Liver (tissue), 9 donors: ENCODE measurements around the gene PUSL1. TPM values are rescaled to one million over a fixed set of nuclear protein-coding genes. Genes with fewer than 3 reads are reported as not detected.

Source experiments
- DNase-seq: peaks from one replicate; pipeline ENCODE4 v3.0.0-alpha.2; 2017; ENCODE audit warnings: low spot score
- H3K27ac ChIP-seq, 2 donors: one replicate each; pipeline ENCODE4 v1.7.0; 2013; ENCODE audit warnings: inconsistent platforms in 2 of 2, low read length in 2 of 2, control low read depth in 1 of 2, low read depth in 1 of 2, mild to moderate bottlenecking in 1 of 2
- H3K27me3 ChIP-seq, 4 donors: one replicate each; pipeline versions ENCODE4 v1.6.1 to v1.7.0; 2013; ENCODE audit warnings: low read length in 3 of 4, inconsistent platforms in 1 of 4, mild to moderate bottlenecking in 1 of 4, moderate library complexity in 1 of 4; ENCODE audit not compliant: control insufficient read depth in 4 of 4, insufficient read depth in 4 of 4
- H3K36me3 ChIP-seq, 4 donors: one replicate each; pipeline versions ENCODE4 v1.6.1 to v1.7.0; 2013; ENCODE audit warnings: low read length in 3 of 4, mild to moderate bottlenecking in 3 of 4, low read depth in 1 of 4, moderate library complexity in 1 of 4; ENCODE audit not compliant: control insufficient read depth in 4 of 4, insufficient read depth in 3 of 4
- H3K4me1 ChIP-seq, 4 donors: one replicate each; pipeline versions ENCODE4 v1.6.1 to v1.7.0; 2013; ENCODE audit warnings: low read length in 3 of 4, mild to moderate bottlenecking in 3 of 4, moderate library complexity in 1 of 4; ENCODE audit not compliant: control insufficient read depth in 4 of 4, insufficient read depth in 4 of 4
- H3K4me3 ChIP-seq, 3 donors: one replicate each; pipeline versions ENCODE4 v1.6.1 to v1.7.0; 2013; ENCODE audit warnings: low read length in 3 of 3, control low read depth in 1 of 3, low read depth in 1 of 3, mild to moderate bottlenecking in 1 of 3
- H3K9ac ChIP-seq, 2 donors: one replicate each; pipeline ENCODE4 v1.7.0; 2013; ENCODE audit warnings: low read length in 2 of 2, mild to moderate bottlenecking in 2 of 2, moderate library complexity in 2 of 2, control low read depth in 1 of 2, low read depth in 1 of 2
- H3K9me3 ChIP-seq, 4 donors: one replicate each; pipeline versions ENCODE4 v1.6.1 to v1.7.0; 2013; ENCODE audit warnings: low read length in 3 of 4; ENCODE audit not compliant: control insufficient read depth in 4 of 4
- ATF3 ChIP-seq: IDR thresholded peaks from 2 replicates; pipeline ENCODE4 v1.6.1; 2016; ENCODE audit warnings: antibody characterized with exemption
- EGR1 ChIP-seq, 2 donors: IDR thresholded peaks; 2 replicates each; pipeline ENCODE4 v1.6.1; 2016 to 2018; ENCODE audit warnings: antibody characterized with exemption in 2 of 2, low read depth in 2 of 2
- FOXA1 ChIP-seq: IDR thresholded peaks from 2 replicates; pipeline ENCODE4 v1.6.1; 2016; ENCODE audit warnings: antibody characterized with exemption
- FOXA2 ChIP-seq: IDR thresholded peaks from 2 replicates; pipeline ENCODE4 v1.6.1; 2016; ENCODE audit warnings: antibody characterized with exemption
- GABPA ChIP-seq, 2 donors: IDR thresholded peaks in 1 of 2; conservative IDR thresholded peaks in 1 of 2; 2 replicates each; pipeline ENCODE4 v1.6.1; 2016; ENCODE audit warnings: antibody characterized with exemption in 2 of 2, mild to moderate bottlenecking in 1 of 2, moderate library complexity in 1 of 2
- HNF4A ChIP-seq, 2 donors: conservative IDR thresholded peaks; 2 replicates each; pipeline ENCODE4 v1.6.1; 2016; ENCODE audit warnings: antibody characterized with exemption in 2 of 2, mild to moderate bottlenecking in 2 of 2
- NR2F2 ChIP-seq: IDR thresholded peaks from 2 replicates; pipeline ENCODE4 v1.6.1; 2016; ENCODE audit warnings: antibody characterized with exemption
- REST ChIP-seq: IDR thresholded peaks from 2 replicates; pipeline ENCODE4 v1.6.1; 2016; ENCODE audit warnings: antibody characterized with exemption, mild to moderate bottlenecking
- RXRA ChIP-seq, 2 donors: IDR thresholded peaks; 2 replicates each; pipeline ENCODE4 v1.6.1; 2017 to 2018; ENCODE audit warnings: antibody characterized with exemption in 2 of 2, mild to moderate bottlenecking in 1 of 2
- SP1 ChIP-seq: IDR thresholded peaks from 2 replicates; pipeline ENCODE4 v1.6.1; 2018; ENCODE audit warnings: antibody characterized with exemption, mild to moderate bottlenecking
- TAF1 ChIP-seq: conservative IDR thresholded peaks from 2 replicates; pipeline ENCODE4 v1.6.1; 2016; ENCODE audit warnings: antibody characterized with exemption, mild to moderate bottlenecking
- ZBTB33 ChIP-seq: IDR thresholded peaks from 2 replicates; pipeline ENCODE4 v1.6.1; 2016; ENCODE audit warnings: antibody characterized with exemption
- WGBS: extraction: QIAGEN DNeasy Blood & Tissue Kit; methylation state at CpG from one replicate; pipeline ENCODE4 v1.1.7; 2013; 5-methylcytosine and 5-hydroxymethylcytosine counted together
- polyA plus RNA-seq, 2 donors: library from polyadenylated mRNA; stranded (reverse) in 1 of 2; unstranded in 1 of 2; fragments of 200-250 nt in 1 of 2; fragments of >200 nt in 1 of 2; fragmentation: Nextera tagmentation in 1 of 2; extraction: Ambion mirVana in 1 of 2; gene quantifications; one replicate each; pipeline versions ENCODE4 v1.2.1 to v1.2.3, GENCODE V29; 2013 to 2015
- total RNA-seq, 2 donors: library from RNA; depleted of rRNA; stranded (reverse); fragments of >200 nt; gene quantifications; one replicate each; pipeline ENCODE4 v1.2.3, GENCODE V29; 2014
- donor health status: healthy.
- donor health status: healthy.
- donor health status: healthy.
- donor health status: healthy.
- donor health status: healthy.

The PUSL1 gene
- total and polyA plus RNA-seq, 4 donors = 9.3 to 14.9 (median 10.3) TPM

GRCh38 chr1:1275836-1276235 lies 32.6 kb upstream of the PUSL1 start:
- H3K9ac ChIP-seq = no peak overlapping the region
- no peak overlapping the region for H3K27ac ChIP-seq
- DNase-seq = no peak
- TF ChIP-seq ZBTB33 (no peak), ATF3 (no peak), HNF4A (conservative IDR thresholded peaks at IDR 0.05) (no peak)
- no peak overlapping the region for H3K4me3 ChIP-seq
- peaks cover 0 to under 1% (median 0%) of the 10 kb centered on the region in 4 donors for H3K36me3 ChIP-seq
- no peaks in the 10 kb centered on the region for H3K9me3 ChIP-seq
- peaks cover 13 to 36% (median 27%) of the 10 kb centered on the region in 4 donors for H3K4me1 ChIP-seq
- no peaks in the 10 kb centered on the region for H3K27me3 ChIP-seq
- WGBS = 84% methylated on average over 9 of the region's 9 CpGs

- Histone ChIP-seq H3K27me3 (no peaks in the 10 kb centered on the region), H3K9ac (no peak overlapping the region), H3K4me1 (peaks cover 12 to 33% (median 22%) of the 10 kb centered on the region in 4 donors), H3K4me3 (no peak overlapping the region), H3K9me3 (no peaks in the 10 kb centered on the region), H3K27ac (no peak overlapping the region), H3K36me3 (no peaks in the 10 kb centered on the region)
- TF ChIP-seq SP1 (peak; percentile 24), FOXA2 (no peak), EGR1 (IDR thresholded peaks at IDR 0.05; ENCODE audit: low read depth in 2 of 2) (no peak), RXRA (IDR thresholded peaks at IDR 0.05) (no peak), TAF1 (no peak), HNF4A (conservative IDR thresholded peaks at IDR 0.05) (peak; percentile 46 to 60), REST (no peak), FOXA1 (no peak), GABPA (IDR thresholded peaks at IDR 0.05 in 1 of 2, conservative IDR thresholded peaks at IDR 0.05 in 1 of 2) (no peak)
- 78% methylated on average over 13 of the region's 13 CpGs for WGBS
- DNase-seq = no peak
These were observed 29.8 kb upstream of the PUSL1 start for GRCh38 chr1:1278620-1279019.

- Histone ChIP-seq H3K36me3 (no peaks in the 10 kb centered on the region), H3K9ac (no peak overlapping the region), H3K27me3 (no peaks in the 10 kb centered on the region), H3K4me1 (peaks cover 12 to 33% (median 22%) of the 10 kb centered on the region in 4 donors), H3K4me3 (no peak overlapping the region), H3K9me3 (no peaks in the 10 kb centered on the region), H3K27ac (no peak overlapping the region)
- TF ChIP-seq HNF4A (conservative IDR thresholded peaks at IDR 0.05) = no peak
- TF ChIP-seq NR2F2 = no peak
- 97% methylated on average over 16 of the region's 17 CpGs for WGBS
- DNase-seq = no peak
These were observed 29.4 kb upstream of the PUSL1 start for GRCh38 chr1:1279028-1279427.
